ENCODE results near the gene SND1.

Gene SND1

DNA sequence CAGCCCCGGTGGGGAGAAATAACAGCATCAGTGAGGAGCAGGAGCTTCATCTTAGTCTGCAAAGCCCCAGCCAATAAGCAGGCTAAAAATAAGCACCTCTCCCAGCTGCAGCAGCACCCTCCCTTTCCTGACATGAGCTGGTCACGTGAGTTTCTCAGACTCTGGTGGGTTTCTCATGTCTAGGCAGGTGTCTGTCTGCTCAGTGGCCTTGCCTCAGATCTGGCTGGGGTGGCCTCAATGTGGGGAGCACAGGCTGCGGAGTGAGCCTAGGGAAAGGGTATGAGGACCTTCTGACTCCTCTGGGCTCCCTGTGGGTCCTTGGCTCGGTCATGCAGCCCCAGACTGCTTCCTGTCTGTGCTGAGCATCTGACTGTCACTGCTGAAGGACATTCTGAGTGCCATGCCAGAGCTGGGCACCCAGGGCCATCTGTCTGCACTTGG is 460.8 kb downstream of the SND1 start:
- no peak for DNase-seq

DNA sequence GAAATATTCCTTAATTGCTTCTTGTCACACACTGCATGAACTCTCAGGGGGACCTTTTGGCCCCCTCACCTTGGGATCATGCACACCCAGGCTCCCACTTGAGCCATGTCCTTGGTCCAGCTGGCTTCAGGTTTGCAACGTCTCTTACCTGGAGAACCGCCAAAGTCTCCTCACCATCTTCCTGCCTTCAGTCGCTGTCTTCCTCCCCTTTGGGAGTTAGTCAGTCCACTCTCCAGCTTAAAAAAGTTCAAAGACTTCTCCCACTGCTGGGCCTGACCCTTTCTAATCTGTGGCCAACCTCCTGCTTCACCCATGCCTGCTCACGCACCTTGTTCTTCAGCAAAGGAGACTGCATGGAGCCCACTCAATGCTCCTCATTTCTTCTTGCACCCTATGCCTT is 461.8 kb downstream of the SND1 start:
- DNase-seq: no peak

DNA sequence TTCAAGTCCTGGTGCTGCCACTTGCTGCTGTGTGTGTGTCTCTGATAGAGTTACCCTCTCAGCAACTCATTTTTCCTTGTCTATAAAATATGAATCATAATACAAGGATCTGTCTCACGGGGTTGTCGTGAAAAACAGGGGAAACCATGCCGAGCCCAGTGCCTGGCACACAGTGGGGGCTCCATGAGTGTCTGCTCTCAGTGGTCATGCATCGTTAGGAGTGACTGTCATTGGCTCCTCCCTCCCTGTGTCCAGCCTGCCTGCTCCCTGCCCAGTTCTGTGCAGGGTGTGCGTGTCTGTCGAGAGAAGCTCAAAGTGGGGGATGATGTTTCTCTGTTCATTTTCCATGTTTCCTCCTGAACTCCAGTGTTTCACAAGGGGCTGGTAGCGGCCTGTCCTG is 462.8 kb downstream of the SND1 start:
- no peak for DNase-seq

DNA sequence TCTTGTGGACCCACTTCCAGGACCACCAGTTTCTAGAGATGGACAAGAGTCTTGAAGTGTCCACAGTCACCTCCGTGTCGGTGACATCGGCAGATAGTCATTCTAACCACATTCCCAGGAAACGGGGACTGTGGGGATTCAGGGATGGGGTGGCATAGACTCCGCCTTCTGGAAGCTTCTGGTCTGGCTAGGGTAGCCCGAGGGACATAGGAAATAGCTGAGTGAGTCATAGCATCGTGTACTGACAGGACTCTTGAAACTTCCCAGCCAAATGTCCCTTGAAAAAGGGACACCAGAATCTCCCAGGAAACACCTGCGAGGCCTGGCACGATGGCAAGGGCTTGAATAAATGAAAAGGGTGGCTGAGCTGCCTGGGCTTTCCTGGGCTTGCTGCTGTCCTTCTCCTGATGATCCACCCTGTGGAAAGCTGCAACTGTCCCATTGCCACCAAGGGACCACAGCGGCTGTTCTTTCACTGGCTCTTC is 463.4 kb downstream of the SND1 start:
- DNase-seq: no peak

DNA sequence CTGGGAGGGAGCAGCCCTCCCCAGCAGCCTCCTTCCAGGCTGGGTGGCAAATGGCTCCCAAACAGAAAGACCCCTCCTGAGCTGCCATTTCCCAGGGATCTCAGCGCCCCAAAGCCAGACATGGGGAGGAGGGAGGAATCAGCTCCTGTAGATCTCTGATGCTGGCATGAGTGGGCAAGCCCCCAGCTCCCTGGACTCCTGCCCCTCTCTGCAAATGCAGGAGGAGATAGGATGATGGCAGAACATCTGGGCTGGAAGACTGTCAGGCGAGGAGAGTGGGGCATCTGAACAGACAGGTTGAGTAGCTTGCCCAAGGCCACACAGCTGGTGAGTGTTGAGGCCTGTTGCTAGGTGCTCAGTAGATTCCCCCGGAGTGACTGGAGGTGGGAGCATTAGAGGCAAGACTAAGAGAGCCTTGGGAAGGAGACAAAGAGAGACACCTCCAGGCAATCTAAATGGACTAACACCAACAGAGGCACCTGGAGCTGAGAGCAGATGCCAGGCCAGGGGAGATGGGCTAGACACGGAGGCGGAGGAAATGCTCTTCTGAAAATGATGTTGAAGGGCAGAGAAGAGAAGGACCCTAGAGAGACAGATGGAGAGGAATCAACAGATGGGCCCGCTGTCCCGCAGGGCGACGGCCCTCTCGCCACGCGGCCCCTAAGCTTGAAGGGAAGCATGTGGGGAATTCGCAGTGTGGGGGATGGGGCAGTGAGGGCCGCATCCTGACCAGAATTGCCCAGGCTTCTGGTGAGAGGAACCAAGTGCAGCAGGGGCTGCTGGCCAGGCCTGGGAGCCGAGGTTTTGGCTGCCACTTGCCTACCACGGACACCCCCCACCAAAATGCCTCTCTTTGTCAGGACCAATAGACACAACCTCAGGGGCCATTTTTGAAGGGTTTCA is 464.1 kb downstream of the SND1 start:
- DNase-seq: no peak

DNA sequence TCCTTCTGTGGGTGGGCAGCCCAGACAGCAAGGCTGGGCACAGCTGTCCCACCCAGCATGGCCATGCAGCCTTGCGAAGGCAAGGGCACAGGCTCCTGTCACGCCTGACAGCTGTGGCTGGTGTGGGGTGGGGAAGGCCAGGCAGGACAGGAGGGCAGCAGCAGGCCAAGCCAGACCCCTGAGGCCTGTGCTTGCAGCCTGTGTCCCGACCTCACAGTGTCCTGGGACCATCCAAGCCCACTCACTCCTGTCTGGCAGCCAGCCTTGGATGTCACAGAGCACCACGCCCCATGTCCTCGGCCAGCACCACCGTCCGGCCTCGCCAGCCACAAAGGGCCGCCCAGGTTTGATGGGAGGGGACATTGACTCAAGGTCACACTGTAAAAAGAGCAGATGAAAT is 464.7 kb downstream of the SND1 start:
- no peak for DNase-seq

DNA sequence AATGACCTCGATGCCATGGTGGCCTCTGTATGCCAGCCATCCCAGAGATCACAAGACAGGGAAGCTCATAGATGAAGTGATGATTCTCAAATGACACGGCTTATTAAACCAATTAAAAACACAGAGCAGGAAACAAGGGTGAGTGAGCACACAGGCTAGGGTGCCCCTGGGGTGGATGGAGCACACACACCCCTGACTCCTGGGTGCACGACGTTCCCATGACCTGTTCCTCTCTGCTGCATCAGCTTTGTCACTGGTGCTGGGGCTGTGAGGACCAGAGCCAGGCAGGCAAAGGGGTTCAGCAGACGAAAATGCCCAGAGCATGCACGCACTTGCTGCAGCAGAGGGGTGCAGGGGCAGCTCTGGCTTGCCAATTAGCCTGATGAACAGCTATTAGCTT is 465.7 kb downstream of the SND1 start:
- DNase-seq: no peak

DNA sequence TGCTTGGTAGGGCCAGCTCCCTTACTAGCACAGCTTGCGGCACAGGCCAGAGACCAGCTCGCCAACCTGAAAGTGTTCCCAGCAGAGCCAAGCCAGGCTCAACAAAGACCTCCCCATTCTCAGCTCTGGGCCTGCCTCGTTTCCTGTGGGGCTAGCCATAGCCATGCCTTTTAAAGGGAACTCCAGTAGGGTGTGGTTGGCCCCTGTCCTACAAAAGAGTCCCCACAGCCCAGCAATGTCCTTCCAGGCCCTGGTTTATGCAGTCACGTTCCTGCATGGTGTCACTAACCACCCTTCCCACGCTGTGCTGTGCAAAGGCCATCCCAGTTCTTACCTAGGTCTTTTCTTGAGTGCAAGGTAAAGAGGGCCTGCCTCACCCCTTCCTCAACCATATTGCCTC is 467.0 kb downstream of the SND1 start:
- no peak for DNase-seq

DNA sequence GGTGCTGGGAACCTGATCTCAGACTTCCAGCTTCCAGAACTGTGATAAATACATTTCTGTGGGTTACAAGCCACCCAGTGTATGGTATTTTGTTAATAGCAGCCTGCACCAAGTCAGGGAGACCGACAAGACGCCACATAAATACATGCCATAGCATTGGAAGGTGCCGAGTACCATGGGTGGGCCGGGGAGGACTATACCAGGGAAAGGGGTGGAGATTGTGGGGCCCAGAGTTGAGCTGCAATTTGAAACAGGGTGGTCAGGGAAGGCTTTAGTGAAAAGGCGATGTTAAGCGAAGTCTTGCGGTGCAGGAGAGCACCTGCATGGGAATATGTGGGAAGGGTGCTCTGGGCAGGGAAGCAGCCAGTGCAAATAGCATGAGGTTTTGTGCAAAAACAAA is 468.1 kb downstream of the SND1 start:
- DNase-seq: no peak

DNA sequence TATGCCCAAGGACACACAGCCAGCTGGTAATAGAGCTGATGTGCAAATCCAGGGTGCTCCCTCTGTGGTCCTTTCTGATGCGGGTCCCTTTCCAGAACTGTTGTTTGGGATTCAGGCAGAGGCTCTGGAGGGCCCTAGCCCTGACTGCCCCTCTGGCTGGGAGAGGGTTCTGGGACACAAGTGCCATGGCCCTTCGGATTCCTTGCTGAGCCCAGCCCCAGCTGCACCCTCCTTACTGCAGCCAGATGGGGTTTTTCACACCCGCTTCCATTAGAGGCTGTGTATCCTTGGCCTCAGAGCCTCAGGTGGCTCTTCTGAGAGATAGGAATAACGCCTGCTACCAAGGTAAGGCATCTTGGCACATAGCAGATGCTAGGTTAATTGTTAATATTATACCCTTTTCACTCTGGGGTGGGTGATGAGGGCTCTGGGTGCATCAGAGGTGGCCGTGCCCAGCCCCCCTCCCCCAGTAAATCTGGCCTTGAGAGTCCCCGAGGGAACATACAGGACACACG is 469.0 kb downstream of the SND1 start:
- no peak for DNase-seq

DNA sequence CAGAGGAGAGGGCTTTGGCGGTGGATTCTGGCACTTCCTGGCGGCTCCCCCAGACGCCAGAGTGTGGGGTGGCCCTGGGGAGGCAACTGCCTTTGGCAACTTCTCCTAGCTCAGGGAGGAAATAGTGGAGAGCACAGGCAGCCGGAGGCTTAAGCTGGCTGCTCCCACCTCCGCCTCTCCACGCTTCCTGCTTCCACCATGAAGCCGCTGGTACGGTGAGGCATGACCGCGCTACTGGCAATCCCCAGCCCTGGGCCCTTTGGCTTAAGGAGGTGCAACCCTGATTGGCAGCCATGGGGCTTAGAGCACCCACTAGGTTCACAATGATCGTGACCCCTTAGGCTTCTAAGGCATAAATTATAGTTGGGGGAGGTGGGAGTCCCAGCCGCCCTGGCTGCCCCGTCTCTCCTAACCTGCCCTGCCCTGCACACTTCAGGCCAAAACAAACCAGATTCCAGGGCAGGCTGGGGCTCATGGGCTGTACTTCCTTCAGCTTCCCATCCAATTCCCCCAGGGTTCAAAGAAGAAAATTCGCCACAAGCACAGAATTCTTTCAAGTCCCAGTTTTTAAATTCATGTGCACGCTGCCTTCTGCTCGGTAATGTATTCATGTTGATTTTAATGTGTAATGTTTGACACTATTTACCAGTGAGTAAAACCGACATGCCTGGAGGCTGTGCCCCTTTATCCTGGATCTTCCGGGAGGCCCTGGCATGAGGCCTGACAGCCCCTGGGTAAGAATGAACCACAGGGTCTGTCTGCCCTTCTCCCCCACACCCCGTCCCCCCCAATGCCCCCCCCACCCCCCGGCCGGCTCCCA is 469.9 kb downstream of the SND1 start:
- DNase-seq: no peak

DNA sequence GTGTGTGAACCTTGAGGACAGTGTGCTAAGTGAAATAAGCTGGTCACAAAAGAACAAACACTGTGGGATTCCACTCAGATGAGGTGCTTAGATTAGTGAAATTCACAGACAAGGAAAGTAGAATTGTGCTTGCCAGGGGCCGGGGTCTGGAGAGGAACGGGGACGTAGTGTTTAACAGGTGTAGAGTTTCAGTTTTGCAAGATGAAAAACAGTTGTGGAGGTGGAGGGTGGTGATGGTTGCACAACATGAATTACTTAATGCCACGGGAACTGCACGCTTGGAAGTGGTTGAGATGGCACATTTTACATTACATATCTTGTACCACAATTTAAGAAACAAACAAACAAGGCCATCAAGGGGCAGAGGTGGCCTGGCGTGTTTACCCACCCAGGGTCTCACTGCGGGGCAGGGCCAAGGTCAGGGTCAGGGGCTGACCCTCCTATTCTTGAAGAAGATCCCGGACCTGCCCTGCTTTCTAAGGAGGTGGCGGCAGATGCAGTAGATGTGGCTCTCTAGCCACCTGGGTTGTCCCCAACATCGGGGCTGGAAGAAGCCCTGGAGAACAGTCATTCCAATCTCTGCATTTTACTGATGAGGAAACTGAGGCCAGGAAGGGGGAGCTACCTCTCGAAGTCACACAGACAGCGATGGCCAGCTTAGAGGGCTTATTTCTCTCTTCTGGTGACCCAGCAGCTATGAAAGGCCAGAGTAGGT is 470.7 kb downstream of the SND1 start:
- no peak for DNase-seq

DNA sequence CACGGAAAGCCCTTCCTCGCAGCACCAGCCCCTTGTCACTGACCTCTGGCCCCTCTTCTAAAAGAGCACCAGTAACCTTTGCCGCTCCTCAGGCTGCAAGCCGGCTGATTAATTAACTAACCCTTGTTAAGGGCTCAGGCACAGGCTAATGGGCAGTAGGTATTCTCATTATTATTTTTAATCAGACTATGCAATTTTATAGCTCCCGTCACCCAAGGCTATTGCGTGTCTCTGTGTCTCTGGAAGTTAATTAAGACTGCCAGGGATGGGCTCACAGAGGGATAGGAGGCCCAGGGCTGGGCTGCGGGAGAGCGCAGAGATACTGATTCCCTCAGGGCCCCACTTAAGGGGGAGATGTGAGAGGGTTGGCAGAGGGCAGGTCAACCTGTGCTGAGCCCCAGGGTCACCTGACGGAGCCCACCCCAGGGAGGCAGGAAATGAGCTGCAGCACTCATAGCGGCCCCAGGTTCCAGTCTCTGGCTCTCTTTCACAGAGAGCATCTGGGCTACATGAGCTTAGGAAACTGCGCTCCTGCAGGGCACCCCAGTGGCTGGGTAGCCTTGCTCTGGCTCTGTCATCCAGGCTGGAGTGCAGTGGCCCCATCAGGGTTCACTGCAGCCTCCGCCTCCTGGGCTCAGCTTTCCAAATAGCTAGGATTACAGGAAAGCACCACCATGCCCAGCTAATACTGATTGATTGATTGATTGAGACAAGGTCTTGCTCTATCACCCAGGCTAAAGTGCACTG is 471.5 kb downstream of the SND1 start:
- DNase-seq: no peak

DNA sequence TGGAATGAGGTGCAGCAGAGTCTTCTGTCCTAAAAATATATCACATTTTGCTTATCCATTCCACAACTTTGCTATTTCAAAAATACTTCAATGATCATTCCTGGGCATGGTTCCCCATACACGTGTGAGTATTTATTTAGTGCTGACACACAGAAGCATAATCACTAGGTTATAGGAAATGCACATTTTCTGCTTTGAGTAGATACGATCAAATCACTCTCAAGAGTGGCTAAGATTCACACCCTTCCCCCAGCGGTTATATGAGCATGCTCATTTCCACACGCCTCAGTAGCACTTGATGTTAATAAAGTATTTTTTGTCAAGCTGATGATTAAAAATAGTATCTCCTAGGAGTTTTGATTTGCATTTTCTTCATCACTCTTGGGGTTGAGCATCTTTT is 472.8 kb downstream of the SND1 start:
- no peak for DNase-seq

DNA sequence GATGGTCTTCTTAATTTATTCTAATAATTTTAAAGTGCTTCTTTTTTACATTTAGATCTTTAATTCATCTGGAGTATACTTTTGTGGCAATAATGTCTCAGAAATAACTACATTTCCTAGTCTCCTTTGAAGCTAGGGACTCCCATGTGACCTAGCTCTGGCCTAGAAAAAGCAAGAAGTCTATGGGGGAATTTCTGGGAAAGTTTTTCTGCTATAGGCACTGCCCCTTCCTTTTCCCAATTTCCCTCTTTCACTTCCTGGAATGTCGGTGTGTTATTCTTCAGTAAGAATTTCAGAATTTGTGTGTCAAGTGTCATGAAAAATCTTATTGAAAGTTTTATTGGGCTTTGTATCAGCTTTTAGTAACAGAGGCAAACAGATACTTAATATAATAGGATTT is 473.8 kb downstream of the SND1 start:
- DNase-seq: no peak

DNA sequence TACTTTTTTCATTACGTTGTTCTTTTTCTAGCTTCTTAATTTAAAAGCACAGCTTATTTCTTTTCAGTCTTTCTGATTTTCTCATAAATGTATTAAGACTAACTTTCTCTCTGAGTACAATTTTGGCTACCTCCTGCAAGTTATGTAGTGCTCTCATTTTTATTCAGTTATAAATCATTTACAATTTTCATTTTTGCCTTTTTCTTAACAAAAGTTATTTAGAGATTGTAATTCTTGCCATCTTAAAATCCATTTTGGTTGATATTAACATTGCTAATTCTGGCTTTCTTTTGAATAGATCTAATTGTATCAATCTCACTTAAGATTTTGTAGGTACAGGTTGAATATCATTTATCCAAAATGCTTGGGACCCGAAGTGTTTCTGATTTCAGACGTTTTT is 476.4 kb downstream of the SND1 start:
- DNase-seq: no peak

DNA sequence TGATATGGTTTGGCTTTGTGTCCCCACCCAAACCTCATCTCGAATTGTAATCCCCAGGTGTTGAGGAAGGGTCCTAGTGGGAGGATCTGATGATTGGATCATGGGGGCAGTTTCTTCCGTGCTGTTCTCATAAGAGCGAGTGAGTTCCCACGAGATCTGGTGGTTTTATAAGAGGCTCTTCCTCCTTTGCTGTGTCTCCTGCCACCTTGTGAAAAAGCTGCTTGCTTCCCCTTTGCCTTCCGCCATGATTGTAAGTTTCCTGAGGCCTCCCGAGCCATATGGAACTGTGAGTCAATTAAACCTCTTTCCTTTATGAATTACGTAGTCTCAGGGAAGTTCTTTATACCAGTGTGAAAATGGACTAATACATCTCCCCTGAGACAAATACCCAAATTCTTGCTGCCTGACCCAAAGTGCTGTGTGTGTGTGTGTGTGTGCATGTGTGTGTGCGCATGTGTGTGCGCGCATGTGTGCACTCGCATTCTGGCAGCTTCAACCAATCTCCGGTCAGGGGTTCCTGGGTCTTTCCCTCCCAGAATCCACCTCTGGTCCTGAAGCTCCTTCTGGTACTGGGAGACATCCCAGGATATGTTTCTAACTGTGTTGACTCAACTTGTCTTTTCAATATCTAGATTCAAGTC is 477.4 kb downstream of the SND1 start:
- no peak for DNase-seq

DNA sequence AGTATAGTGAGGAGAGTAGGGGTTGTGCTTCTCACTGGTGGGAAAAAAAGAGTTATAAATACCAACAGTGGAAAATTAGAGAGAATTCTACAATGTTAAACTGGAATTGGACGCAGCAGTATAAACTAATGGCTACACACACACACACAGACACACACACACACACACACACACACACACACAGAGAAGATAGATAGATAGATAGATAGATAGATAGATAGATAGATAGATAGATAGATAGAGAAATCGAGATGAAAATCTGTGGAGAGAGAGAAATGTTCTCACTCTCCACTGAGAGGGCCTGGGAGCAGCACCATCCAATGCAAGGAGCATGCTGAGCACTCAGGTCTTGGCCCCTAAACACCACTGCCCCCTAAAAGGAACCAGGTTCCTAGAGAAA is 479.1 kb downstream of the SND1 start:
- no peak for DNase-seq

DNA sequence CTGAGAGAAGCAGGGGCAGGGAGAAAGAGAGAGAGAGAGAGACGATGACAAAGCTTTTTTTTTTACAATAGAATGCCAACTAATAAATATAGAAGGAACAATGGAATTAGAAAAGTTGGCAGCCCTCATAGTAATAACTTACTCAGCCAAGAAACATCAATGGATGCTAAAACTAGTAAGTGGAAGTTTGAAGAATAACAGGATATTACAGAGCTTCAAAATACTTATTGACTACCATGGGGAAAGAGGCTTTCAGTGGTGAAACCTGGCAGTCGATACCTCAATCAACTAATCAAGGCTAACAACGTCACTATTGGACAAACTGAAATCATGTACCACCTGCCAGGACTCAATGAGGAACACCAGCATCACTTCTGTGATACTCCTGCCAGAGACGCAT is 479.7 kb downstream of the SND1 start:
- DNase-seq: no peak

DNA sequence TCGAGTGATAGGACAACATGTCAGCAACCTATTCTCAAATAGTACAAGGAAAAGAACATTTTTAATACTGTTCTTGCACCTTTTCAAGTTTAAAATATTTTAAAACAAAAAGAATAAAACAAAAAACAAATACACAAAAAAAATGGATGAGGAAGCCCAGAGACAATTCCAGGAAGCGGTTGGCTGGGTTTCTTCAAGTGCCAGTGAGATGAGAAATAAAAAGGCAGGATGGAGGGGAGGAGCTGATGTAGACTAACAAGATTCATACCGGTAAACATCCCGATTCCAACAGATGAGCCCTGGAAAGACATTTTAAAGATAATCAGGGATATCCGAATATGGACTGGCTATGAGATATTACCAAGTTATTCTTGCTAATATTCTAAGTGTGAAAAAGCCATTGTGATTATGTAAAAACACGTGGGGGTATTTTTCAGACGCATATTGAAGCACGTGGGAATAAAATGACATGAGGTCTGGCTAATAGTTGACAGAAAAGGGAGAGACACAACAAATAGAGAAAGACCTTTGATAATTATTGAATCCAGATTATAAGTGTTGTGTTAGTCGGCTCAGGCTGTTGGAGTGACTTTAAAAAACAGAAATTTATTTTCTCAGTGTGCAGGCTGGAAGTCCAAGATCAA is 480.6 kb downstream of the SND1 start:
- no peak for DNase-seq

DNA sequence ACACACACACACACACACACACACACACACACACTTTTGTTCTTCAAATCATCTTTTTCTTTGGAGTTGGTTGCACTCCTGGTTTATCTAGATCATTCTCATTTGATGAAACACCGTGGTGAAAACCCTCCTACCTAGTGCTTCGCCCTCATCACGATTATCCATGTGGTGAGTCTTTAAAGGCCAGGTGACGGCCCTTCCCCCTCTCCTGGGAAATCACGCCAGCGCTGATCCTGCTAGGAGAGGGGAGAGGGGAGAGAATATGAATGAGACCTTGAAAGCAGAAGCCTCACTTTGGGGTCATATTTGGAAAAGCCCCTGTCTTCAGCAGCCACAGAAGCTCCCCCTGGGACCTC is 483.1 kb downstream of the SND1 start:
- DNase-seq: no peak

Measured in NCI-H2081 treated with DMSO at 0.1 percent for 48 hours (cell line).